GM18526 (cell line): ENCODE results near the gene AEN.

Source experiments
- POLR2A ChIP-seq: IDR thresholded peaks from 3 replicates; pipeline ENCODE4 v1.6.1; 2011; ENCODE audit not compliant: insufficient read length; ENCODE audit errors: extremely low read depth

AEN gene

GRCh38 chr15:88622605-88622975 lies 1.4 kb downstream of the AEN start:
- TF ChIP-seq POLR2A, result no peak

- TF ChIP-seq POLR2A, result no peak
Measured at GRCh38 chr15:88623061-88623460, 1.9 kb downstream of the AEN start.

GRCh38 chr15:88623632-88624031 lies 2.5 kb downstream of the AEN start:
- TF ChIP-seq POLR2A, result no peak

- TF ChIP-seq POLR2A, result no peak
Measured at GRCh38 chr15:88624156-88624970, 3.2 kb downstream of the AEN start.

GRCh38 chr15:88624971-88625490 lies 3.9 kb downstream of the AEN start:
- TF ChIP-seq POLR2A, result no peak

GRCh38 chr15:88625943-88626741 lies 5.0 kb downstream of the AEN start:
- TF ChIP-seq POLR2A, result no peak

GRCh38 chr15:88627463-88627862 lies 6.3 kb downstream of the AEN start:
- no peak for TF ChIP-seq POLR2A

GRCh38 chr15:88628018-88628654 lies 7.0 kb downstream of the AEN start:
- TF ChIP-seq POLR2A, result no peak

GRCh38 chr15:88629071-88629470 lies 7.9 kb downstream of the AEN start:
- no peak for TF ChIP-seq POLR2A

- no peak for TF ChIP-seq POLR2A
Measured at GRCh38 chr15:88630141-88630721, 9.1 kb downstream of the AEN start.

GRCh38 chr15:88630798-88631463 lies 9.8 kb downstream of the AEN start:
- no peak for TF ChIP-seq POLR2A

- no peak for TF ChIP-seq POLR2A
Measured at GRCh38 chr15:88631464-88632028, 10.4 kb downstream of the AEN start.

GRCh38 chr15:88634449-88634848 lies 13.3 kb downstream of the AEN start:
- no peak for TF ChIP-seq POLR2A

GRCh38 chr15:88635318-88635717 lies 14.2 kb downstream of the AEN start:
- no peak for TF ChIP-seq POLR2A

- no peak for TF ChIP-seq POLR2A
Measured at GRCh38 chr15:88636050-88636449, 14.9 kb downstream of the AEN start.

- no peak for TF ChIP-seq POLR2A
Measured at GRCh38 chr15:88636654-88637053, 15.5 kb downstream of the AEN start.
